KBM-7 (cell line): ENCODE measurements around the gene SERPINB10.
A peak's percentile ranks its signal among the peaks of the same experiment; 100 is the strongest.
"Not testable (repeated sequence)": the region's sequence is repeated elsewhere in the genome, so short reads cannot be mapped to it uniquely, and the experiment has no call there.

Source experiments
- DNase-seq: peaks from one replicate; pipeline ENCODE4 v3.0.0-alpha.2; 2015
- in situ Hi-C: fragments of 300-500 bp; cut with MboI; formaldehyde crosslinking; loops from 2 replicates; pipeline ENCODE4 v1.14.3; 2020; ENCODE audit warnings: low sequenced_read_pairs, low pct_unique_long_range_greater_than_20kb, mixed read lengths

The SERPINB10 gene

GRCh38 chr18:63890237-63890949, 17.4 kb upstream of the SERPINB10 start:
- in situ Hi-C loops: no loop called here

GRCh38 chr18:63890950-63891304, 16.8 kb upstream of the SERPINB10 start:
- in situ Hi-C loops: no loop called here
- no peak for DNase-seq

More at GRCh38 chr18:63890237-63890949, 17.4 kb upstream of the SERPINB10 start:
- DNase-seq: no peak

DNA sequence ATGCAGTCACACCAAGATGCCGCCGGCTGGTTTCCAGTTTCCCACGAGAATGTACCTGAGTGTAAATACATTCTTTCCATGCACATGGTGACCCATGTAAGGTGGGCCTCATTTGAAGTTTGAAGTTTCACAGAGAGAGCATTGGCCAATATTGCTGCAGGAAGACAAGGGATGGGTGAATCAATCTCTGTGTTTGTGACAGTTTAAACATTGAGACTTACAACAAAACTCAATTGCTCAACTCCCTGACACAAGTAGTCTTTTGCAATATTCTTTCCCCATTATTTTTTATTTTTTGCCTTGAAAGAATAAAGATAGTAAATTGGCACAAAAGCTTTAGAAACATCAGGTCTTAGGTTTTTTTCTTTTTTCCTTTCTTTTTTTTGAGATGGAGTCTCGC, 15.2 kb upstream of the SERPINB10 start:
- DNase-seq: no peak
- in situ Hi-C loops: no loop called here

- in situ Hi-C loops: no loop called here
- DNase-seq: no peak
Measured at GRCh38 chr18:63894106-63894772, 13.5 kb upstream of the SERPINB10 start.

- in situ Hi-C loops: no loop called here
- peak; percentile 6 for DNase-seq
Measured at GRCh38 chr18:63895190-63895589, 12.6 kb upstream of the SERPINB10 start.

GRCh38 chr18:63897072-63897471, 10.7 kb upstream of the SERPINB10 start:
- no peak for DNase-seq
- in situ Hi-C loops: no loop called here

DNA sequence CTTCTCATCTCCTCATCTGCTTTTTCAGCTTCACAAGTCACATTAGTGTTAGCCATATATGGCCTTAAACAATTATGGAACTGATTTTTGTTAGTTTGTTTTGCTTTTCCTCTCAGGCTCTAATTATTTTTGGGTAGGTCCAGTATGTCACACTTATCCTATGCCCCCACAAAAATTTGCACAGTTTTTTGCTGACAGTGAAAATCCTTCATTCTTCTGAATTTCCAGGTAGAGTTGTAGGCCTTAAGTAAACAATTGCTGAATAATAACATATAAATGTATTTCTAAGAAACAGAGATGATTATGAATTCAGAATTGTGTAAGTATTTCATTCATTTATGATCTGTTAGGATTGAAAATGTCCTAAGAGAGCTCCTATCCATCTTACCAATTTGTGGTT, 8.6 kb upstream of the SERPINB10 start:
- DNase-seq: no peak
- in situ Hi-C loops: no loop called here

- DNase-seq: no peak
- in situ Hi-C loops: no loop called here
Measured at GRCh38 chr18:63903851-63904570, 3.7 kb upstream of the SERPINB10 start.

DNA sequence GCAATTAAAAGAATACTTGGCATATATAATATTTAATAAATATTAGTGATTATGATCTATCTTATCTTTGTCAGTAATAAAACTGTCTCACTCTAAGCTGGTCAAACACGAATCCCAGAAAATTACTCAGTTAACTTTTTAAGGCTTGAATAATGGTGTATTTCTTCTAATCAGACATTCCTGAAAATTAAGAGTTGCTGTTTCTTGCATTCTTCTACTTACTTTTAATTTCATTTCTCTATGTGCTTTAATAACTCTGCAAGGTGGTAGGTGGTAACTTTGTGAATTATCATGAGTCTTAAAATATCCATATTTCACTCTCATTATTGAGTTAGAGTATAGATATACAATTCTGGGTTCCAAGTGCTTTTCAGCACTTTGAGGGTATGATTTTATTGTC, 3.1 kb upstream of the SERPINB10 start:
- no peak for DNase-seq
- in situ Hi-C loops: no loop called here

DNA sequence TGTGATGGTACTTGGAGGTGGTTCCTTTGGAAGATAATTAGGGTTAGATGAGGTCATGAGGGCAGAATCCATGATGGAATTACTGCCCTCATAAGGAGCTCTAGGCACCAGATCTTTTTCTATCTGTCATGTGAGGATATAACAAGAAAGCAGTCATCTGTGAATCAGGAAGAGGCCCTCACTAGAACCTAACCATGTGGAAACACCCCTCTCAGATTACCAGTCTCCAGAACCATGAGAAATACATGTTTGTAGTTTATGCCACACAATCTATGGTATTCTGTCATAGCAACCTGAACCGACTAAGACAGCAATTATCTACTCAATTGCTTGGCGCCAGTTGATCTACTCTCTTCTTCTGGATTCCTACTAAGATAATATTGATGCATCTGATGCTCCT, 2.4 kb upstream of the SERPINB10 start:
- DNase-seq: peak; percentile 22
- in situ Hi-C loops: no loop called here

DNA sequence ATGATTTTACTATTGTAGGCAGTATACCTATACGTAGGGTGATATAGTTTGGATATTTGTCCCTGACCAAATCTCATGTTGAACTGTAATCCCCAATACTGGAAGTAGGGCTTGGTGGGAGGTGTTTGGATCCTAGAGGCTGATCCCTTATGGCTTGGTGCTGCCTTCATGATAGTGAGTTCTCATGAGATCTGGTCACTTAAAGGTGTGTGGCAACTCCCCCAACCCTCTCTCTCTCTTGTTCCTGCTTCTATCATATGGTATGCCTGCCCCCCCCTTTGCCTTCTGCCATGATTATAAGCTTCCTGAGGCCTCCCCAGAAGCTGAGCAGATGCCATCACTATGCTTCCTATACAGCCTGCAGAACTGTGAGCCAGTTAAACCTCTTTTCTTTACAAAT, 1.7 kb upstream of the SERPINB10 start:
- in situ Hi-C loops: no loop called here
- no peak for DNase-seq

DNA sequence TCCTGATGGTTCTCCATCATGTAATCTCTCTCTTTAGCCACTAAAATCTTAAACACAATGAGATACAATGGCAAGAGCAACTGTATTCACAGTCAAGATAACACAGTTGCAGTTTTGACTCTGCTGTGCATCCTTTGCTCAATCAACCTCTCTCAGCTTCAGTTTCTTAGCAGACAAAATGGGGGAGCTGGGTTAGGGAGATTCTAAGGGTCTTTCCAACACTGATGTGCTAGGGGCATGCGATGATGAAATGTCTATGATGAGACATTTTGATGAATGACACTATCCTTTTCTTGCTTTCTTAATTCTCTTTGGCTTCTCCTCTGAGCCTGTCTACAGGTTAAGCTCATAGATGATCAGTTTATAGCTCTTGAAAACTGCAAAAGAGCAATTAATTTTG, 1.1 kb downstream of the SERPINB10 start:
- no peak for DNase-seq

GRCh38 chr18:63909870-63910269, 2.1 kb downstream of the SERPINB10 start:
- in situ Hi-C loops: no loop called here
- no peak for DNase-seq

More for the DNA sequence above, 1.1 kb downstream of the SERPINB10 start:
- in situ Hi-C loops: no loop called here

GRCh38 chr18:63917817-63918216, 10.1 kb downstream of the SERPINB10 start:
- in situ Hi-C loops: no loop called here
- DNase-seq: no peak

GRCh38 chr18:63922049-63922448, 14.3 kb downstream of the SERPINB10 start:
- DNase-seq: no peak
- in situ Hi-C loops: no loop called here

GRCh38 chr18:63924551-63924950, 16.8 kb downstream of the SERPINB10 start:
- in situ Hi-C loops: no loop called here
- no peak for DNase-seq

DNA sequence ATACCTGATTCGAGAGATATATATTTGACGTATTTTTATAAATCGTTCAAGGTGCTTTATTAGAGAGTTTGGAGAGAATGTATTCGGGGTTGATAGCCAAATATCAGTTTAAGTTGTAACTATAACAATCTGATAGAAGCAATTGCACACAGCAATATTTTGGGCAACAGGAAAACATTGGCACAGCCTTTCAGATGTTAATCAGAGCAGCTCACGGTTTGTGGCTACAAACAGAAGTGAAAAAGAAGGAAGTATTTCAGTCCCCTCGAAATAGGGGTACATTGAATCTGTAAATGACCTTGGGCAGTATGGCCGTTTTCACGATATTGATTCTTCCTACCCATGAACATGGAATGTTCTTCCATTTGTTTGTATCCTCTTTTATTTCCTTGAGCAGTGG, 20.6 kb downstream of the SERPINB10 start:
- no peak for DNase-seq
- in situ Hi-C loops: no loop called here

DNA sequence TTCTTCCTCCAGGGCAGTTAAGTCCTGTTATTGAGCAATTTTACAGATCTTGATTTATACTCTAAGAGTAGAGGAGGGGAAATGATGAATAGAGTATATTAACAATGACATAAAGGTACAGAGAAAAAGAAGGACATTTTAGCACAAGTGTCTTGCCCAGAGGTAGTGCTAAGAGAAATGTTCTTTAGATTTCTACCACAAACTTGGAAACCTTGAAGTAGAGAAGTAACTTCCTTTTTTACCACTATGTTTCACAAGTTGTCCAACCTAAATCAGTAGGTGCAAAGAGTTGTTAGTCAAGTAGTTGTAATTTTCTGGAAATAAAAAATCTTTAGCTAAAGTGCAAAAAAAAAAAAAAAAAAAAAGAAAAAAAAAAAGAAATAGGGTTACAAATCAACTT, 21.6 kb downstream of the SERPINB10 start:
- DNase-seq, in situ Hi-C loops: not testable (repeated sequence)

DNA sequence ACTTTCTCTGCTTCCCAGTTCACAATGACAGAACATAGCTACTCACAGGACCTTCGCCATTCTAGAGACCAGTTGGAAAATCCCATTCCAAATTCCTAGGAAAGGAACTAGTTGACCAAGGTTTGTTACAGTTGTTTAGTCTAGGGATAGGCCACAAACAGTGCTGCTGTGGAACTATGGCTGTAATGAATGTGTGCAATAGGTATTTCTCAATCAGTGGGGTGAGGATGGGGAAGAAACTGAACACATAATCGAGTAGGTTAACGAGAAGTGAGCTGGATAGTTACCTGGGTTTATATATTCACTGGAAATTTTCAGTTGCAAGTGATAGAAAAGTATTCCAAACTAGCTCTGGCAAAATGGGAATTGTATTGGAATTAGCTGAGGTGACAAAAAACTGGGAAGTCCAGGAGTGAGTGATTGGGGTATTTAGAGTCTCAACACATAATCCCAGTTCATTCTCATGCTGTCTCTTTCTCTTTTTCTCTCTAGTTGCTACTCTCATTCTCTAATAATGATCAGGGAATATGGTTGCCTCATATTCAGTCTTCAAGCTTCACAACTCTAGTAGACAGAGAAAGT, 23.1 kb downstream of the SERPINB10 start:
- in situ Hi-C loops: no loop called here
- no peak for DNase-seq
